ENCODE results near the gene DUOX2.

DUOX2 gene

GRCh38 chr15:45129651-45130129 lies 15.7 kb upstream of the DUOX2 start, which contains the start of the genes DUOX1 and DUOXA1:
TSS of gene DUOX1 (plus strand) at chr15:45129994. CDS start at chr15:45131967, 1,973 bp downstream.
TSS of gene DUOXA1 (minus strand) at chr15:45129879. CDS start at chr15:45123014, 6,865 bp downstream.
- no peak for TF ChIP-seq CTCF (IDR thresholded peaks at IDR 0.05; ENCODE audit: control insufficient read depth, insufficient read depth, low read depth, low read length, missing control alignments)
- peak within 1 kb of the TSS; percentile 5 for H3K4me3 ChIP-seq (ENCODE audit: control insufficient read depth, low read depth, low read length)
- DNase-seq (ENCODE audit: low read depth) = no peak

- TF ChIP-seq CTCF (IDR thresholded peaks at IDR 0.05; ENCODE audit: control insufficient read depth, insufficient read depth, low read depth, low read length, missing control alignments) = no peak
- DNase-seq (ENCODE audit: low read depth) = no peak
- peak overlapping the region; percentile 5 for H3K4me3 ChIP-seq (ENCODE audit: control insufficient read depth, low read depth, low read length)
Measured at GRCh38 chr15:45128971-45129639, 15.1 kb upstream of the DUOX2 start.

- peak; percentile 69 for TF ChIP-seq CTCF (IDR thresholded peaks at IDR 0.05; ENCODE audit: control insufficient read depth, insufficient read depth, low read depth, low read length, missing control alignments)
- H3K4me3 ChIP-seq (ENCODE audit: control insufficient read depth, low read depth, low read length) = no peak overlapping the region
- DNase-seq (ENCODE audit: low read depth) = no peak
Measured at GRCh38 chr15:45126535-45127158, 12.7 kb upstream of the DUOX2 start.

- DNase-seq (ENCODE audit: low read depth) = no peak
- TF ChIP-seq CTCF (IDR thresholded peaks at IDR 0.05; ENCODE audit: control insufficient read depth, insufficient read depth, low read depth, low read length, missing control alignments) = no peak
- H3K4me3 ChIP-seq (ENCODE audit: control insufficient read depth, low read depth, low read length) = no peak overlapping the region
Measured at GRCh38 chr15:45123397-45123796, 9.4 kb upstream of the DUOX2 start.

GRCh38 chr15:45122719-45123118 lies 8.7 kb upstream of the DUOX2 start:
- H3K4me3 ChIP-seq (ENCODE audit: control insufficient read depth, low read depth, low read length) = no peak overlapping the region
- no peak for DNase-seq (ENCODE audit: low read depth)
- TF ChIP-seq CTCF (IDR thresholded peaks at IDR 0.05; ENCODE audit: control insufficient read depth, insufficient read depth, low read depth, low read length, missing control alignments) = no peak

GRCh38 chr15:45121706-45122417 lies 7.9 kb upstream of the DUOX2 start:
- peak; percentile 52 for DNase-seq (ENCODE audit: low read depth)
- H3K4me3 ChIP-seq (ENCODE audit: control insufficient read depth, low read depth, low read length) = no peak overlapping the region
- TF ChIP-seq CTCF (IDR thresholded peaks at IDR 0.05; ENCODE audit: control insufficient read depth, insufficient read depth, low read depth, low read length, missing control alignments) = no peak

All from AG09309 (cell line).